ENCODE data around the gene TSPAN11. TPM values are rescaled to one million over a fixed set of nuclear protein-coding genes. Genes with fewer than 3 reads are reported as not detected.

Gene TSPAN11
- total and polyA plus RNA-seq, 2 experiments from 2014 or later: 2.1 to 6.0 TPM

GRCh38 chr12:30972035-30972434 is 45.5 kb downstream of the TSPAN11 start:
- Histone ChIP-seq H3K27me3 (ENCODE audit: insufficient read depth) (no peaks in the 10 kb centered on the region), H3K79me2 (replicated peaks; ENCODE audit: insufficient read depth) (no peaks in the 10 kb centered on the region), H3K27ac (ENCODE audit: low read depth) (no peak overlapping the region), H3K9me2 (ENCODE audit: insufficient read depth) (no peaks in the 10 kb centered on the region), H3K4me3 (no peak overlapping the region), H3K36me3 (ENCODE audit: insufficient read depth) (no peaks in the 10 kb centered on the region), H3K4me1 (ENCODE audit: insufficient read depth) (no peaks in the 10 kb centered on the region), H4K20me1 (replicated peaks; ENCODE audit: insufficient read depth) (no peaks in the 10 kb centered on the region; the same call in 1 of the 2 replicates), H2AFZ (no peak overlapping the region), H3F3A (replicated peaks; ENCODE audit: low read depth) (no peaks in the 10 kb centered on the region), H3K4me2 (no peak overlapping the region)
- Mint-ChIP-seq H3K36me3 (ENCODE audit: low read depth) (no peaks in the 10 kb centered on the region), H3K27ac (no peak overlapping the region), H3K9me3 (no peaks in the 10 kb centered on the region), H3K4me1 (peaks cover 13% of the 10 kb centered on the region), H3K27me3 (ENCODE audit: insufficient read depth, low read depth, poor library complexity) (peaks cover 18% of the 10 kb centered on the region), H3K4me3 (no peak overlapping the region)
- ATAC-seq: no peak
- no peak for TF ChIP-seq ZNF331 (CRISPR knock-in tag; IDR thresholded peaks at IDR 0.05; ENCODE audit: low read depth)
- no peak for TF ChIP-seq NANOG (IDR thresholded peaks at IDR 0.05; ENCODE audit: borderline replicate concordance)
- no peak for TF ChIP-seq JUNB (IDR thresholded peaks at IDR 0.05; ENCODE audit: unreplicated experiment)
- TF ChIP-seq REST (IDR thresholded peaks at IDR 0.05; ENCODE audit: unreplicated experiment): no peak
- no peak for TF ChIP-seq EZH2 (IDR thresholded peaks at IDR 0.05; ENCODE audit: low read depth, unreplicated experiment)
- no peak for TF ChIP-seq CREB1 (CRISPR knock-in tag; IDR thresholded peaks at IDR 0.05; ENCODE audit: low read depth)
- no peak for TF ChIP-seq POLR2AphosphoS5 (IDR thresholded peaks at IDR 0.05; ENCODE audit: low read depth)
- TF ChIP-seq STAT1 (IDR thresholded peaks at IDR 0.05; ENCODE audit: unreplicated experiment): no peak
- TF ChIP-seq, protein P1, sequence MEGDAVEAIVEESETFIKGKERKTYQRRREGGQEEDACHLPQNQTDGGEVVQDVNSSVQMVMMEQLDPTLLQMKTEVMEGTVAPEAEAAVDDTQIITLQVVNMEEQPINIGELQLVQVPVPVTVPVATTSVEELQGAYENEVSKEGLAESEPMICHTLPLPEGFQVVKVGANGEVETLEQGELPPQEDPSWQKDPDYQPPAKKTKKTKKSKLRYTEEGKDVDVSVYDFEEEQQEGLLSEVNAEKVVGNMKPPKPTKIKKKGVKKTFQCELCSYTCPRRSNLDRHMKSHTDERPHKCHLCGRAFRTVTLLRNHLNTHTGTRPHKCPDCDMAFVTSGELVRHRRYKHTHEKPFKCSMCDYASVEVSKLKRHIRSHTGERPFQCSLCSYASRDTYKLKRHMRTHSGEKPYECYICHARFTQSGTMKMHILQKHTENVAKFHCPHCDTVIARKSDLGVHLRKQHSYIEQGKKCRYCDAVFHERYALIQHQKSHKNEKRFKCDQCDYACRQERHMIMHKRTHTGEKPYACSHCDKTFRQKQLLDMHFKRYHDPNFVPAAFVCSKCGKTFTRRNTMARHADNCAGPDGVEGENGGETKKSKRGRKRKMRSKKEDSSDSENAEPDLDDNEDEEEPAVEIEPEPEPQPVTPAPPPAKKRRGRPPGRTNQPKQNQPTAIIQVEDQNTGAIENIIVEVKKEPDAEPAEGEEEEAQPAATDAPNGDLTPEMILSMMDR (conservative IDR thresholded peaks at IDR 0.05; ENCODE audit: low read depth in 2 of 2): no peak
- no peak for TF ChIP-seq ETS1 (IDR thresholded peaks at IDR 0.05)
- TF ChIP-seq ZNF114 (CRISPR knock-in tag; IDR thresholded peaks at IDR 0.05): no peak
- TF ChIP-seq EZH2phosphoT487 (IDR thresholded peaks at IDR 0.05; ENCODE audit: unreplicated experiment): no peak
- no peak for TF ChIP-seq ZNF462 (CRISPR knock-in tag; IDR thresholded peaks at IDR 0.05)
- DNase-seq (ENCODE audit: low spot score): no peak

All from GM23338 (cell line).